Muscle of leg (tissue), 11 donors: ENCODE results near the gene HOMER1. TPM values are rescaled to one million over a fixed set of nuclear protein-coding genes. Genes with fewer than 3 reads are reported as not detected.
"Not testable (repeated sequence)": the region's sequence is repeated elsewhere in the genome, so short reads cannot be mapped to it uniquely, and the experiment has no call there.

Source experiments
- DNase-seq: peaks from one replicate; pipeline ENCODE4 v3.0.0; 2013
- H3K27ac ChIP-seq: one replicate; pipeline ENCODE4 v1.5.1; 2013; ENCODE audit warnings: mild to moderate bottlenecking, low read length, control low read depth
- H3K27me3 ChIP-seq: one replicate; pipeline ENCODE4 v1.6.1; 2013; ENCODE audit warnings: low read length; ENCODE audit not compliant: control insufficient read depth, insufficient read depth
- H3K36me3 ChIP-seq: one replicate; pipeline ENCODE4 v1.6.1; 2013; ENCODE audit warnings: low read length; ENCODE audit not compliant: control insufficient read depth, insufficient read depth
- H3K4me1 ChIP-seq: one replicate; pipeline ENCODE4 v1.6.1; 2013; ENCODE audit warnings: low read length; ENCODE audit not compliant: control insufficient read depth, insufficient read depth
- H3K4me3 ChIP-seq: one replicate; pipeline ENCODE4 v1.5.1; 2013; ENCODE audit warnings: low read length, control low read depth
- H3K9me3 ChIP-seq: replicated peaks from 2 replicates; pipeline ENCODE4 v1.6.1; 2013; ENCODE audit warnings: low read depth, low read length; ENCODE audit not compliant: control insufficient read depth
- WGBS: methylation state at CpG from one replicate; pipeline ENCODE4 v1.1.5; 2013; ENCODE audit warnings: missing lambda C conversion rate; ENCODE audit not compliant: insufficient coverage; 5-methylcytosine and 5-hydroxymethylcytosine counted together
- polyA plus RNA-seq, 8 donors: library from polyadenylated mRNA; unstranded; fragments of 120-200 nt; gene quantifications; one replicate each; pipeline versions ENCODE4 v1.2.1 to v1.2.3, GENCODE V29; 2013; ENCODE audit warnings: inconsistent platforms in 1 of 8, low replicate concordance in 1 of 8; ENCODE audit not compliant: insufficient read length in 8 of 8, insufficient read depth in 1 of 8
- total RNA-seq: library from RNA; stranded (reverse); fragments of 120-200 nt; gene quantifications from one replicate; pipeline ENCODE4 v1.2.4, GENCODE V29; 2013

The HOMER1 gene
- total and polyA plus RNA-seq, 9 donors = 11.3 to 36.6 (median 30.0) TPM

GRCh38 chr5:79399046-79399445 is 114.9 kb downstream of the HOMER1 start:
- H3K4me3 ChIP-seq = no peak overlapping the region
- peaks cover 2% of the 10 kb centered on the region for H3K36me3 ChIP-seq
- H3K27ac ChIP-seq = no peak overlapping the region
- no peak for DNase-seq
- no peaks in the 10 kb centered on the region for H3K4me1 ChIP-seq
- 89% methylated on average over 1 of the region's 1 CpG for WGBS
- no peaks in the 10 kb centered on the region for H3K27me3 ChIP-seq
- H3K9me3 ChIP-seq = no peaks in the 10 kb centered on the region

GRCh38 chr5:79397080-79397479 is 116.9 kb downstream of the HOMER1 start:
- WGBS = no CpG with 5 or more reads among the region's 1 CpG
- H3K36me3 ChIP-seq = peaks cover 2% of the 10 kb centered on the region

GRCh38 chr5:79396265-79396664 is 117.7 kb downstream of the HOMER1 start:
- H3K36me3 ChIP-seq = peaks cover 2% of the 10 kb centered on the region

More at GRCh38 chr5:79397080-79397479, 116.9 kb downstream of the HOMER1 start:
- Histone ChIP-seq H3K4me1 (no peaks in the 10 kb centered on the region), H3K9me3 (no peaks in the 10 kb centered on the region), H3K27me3 (no peaks in the 10 kb centered on the region), H3K27ac (no peak overlapping the region), H3K4me3 (no peak overlapping the region)
- DNase-seq = no peak

GRCh38 chr5:79395296-79395695 is 118.6 kb downstream of the HOMER1 start:
- H3K9me3 ChIP-seq = no peaks in the 10 kb centered on the region
- H3K4me1 ChIP-seq = no peaks in the 10 kb centered on the region
- no peak overlapping the region for H3K27ac ChIP-seq
- no peak overlapping the region for H3K4me3 ChIP-seq
- WGBS = no CpG with 5 or more reads among the region's 3 CpGs
- H3K36me3 ChIP-seq = peaks cover 2% of the 10 kb centered on the region
- no peaks in the 10 kb centered on the region for H3K27me3 ChIP-seq
- DNase-seq = no peak

More at GRCh38 chr5:79396265-79396664, 117.7 kb downstream of the HOMER1 start:
- Histone ChIP-seq H3K27me3 (no peaks in the 10 kb centered on the region), H3K4me3 (no peak overlapping the region), H3K4me1 (no peaks in the 10 kb centered on the region), H3K27ac (no peak overlapping the region), H3K9me3 (no peaks in the 10 kb centered on the region)
- no peak for DNase-seq

- WGBS = no CpG with 5 or more reads among the region's 2 CpGs
These were observed 121.2 kb downstream of the HOMER1 start for GRCh38 chr5:79392776-79393175.

DNA sequence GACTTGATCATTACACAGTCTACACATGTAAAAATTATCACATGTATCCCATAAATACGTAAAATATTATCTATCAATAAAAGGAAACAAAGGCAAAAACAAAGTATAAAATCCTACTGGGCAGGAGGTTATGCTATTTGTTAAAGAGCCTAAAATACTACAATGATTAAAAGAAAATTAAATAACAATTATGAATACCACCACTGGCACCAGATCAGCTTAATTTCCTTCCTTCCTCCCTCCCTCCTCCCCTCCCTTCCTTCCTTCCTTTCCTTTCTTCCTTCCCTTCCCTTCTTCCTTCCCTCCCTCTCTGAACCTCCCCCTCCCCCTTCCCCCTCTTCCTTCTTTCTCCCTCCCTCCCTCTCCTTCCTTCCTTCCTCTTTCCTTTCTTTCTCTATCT is 127.3 kb downstream of the HOMER1 start:
- H3K27ac ChIP-seq = no peak overlapping the region
- no peaks in the 10 kb centered on the region for H3K27me3 ChIP-seq
- no CpG with 5 or more reads among the region's 1 CpG for WGBS
- H3K9me3 ChIP-seq = peaks cover 8% of the 10 kb centered on the region
- no peaks in the 10 kb centered on the region for H3K36me3 ChIP-seq
- no peak overlapping the region for H3K4me3 ChIP-seq
- H3K4me1 ChIP-seq = no peaks in the 10 kb centered on the region
- no peak for DNase-seq

More at GRCh38 chr5:79392776-79393175, 121.2 kb downstream of the HOMER1 start:
- Histone ChIP-seq H3K27me3 (no peaks in the 10 kb centered on the region), H3K9me3 (no peaks in the 10 kb centered on the region), H3K36me3 (peaks cover 2% of the 10 kb centered on the region), H3K4me3 (no peak overlapping the region), H3K27ac (no peak overlapping the region), H3K4me1 (no peaks in the 10 kb centered on the region)
- no peak for DNase-seq

DNA sequence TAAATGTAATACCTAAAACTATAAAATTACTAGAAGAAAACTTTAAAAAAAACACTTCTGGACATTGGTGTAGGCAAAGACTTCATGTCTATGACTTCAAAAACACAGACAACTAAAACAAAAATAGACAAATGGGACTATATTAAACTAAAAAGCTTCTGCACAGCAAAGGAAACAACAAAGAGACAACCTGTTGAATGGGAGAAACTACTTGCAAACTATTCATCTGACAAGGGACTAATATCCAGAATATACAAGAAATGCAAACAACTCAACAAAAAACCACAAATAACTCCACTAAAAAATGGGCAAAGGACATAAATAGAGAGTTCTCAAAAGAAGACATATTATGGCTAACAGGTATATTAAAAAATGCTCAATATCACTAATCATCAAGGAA is 128.8 kb downstream of the HOMER1 start:
- not testable (repeated sequence) for DNase-seq, H3K9me3 ChIP-seq, H3K4me1 ChIP-seq, H3K4me3 ChIP-seq, H3K27ac ChIP-seq, H3K27me3 ChIP-seq, H3K36me3 ChIP-seq

GRCh38 chr5:79378510-79379186 is 135.3 kb downstream of the HOMER1 start:
- Histone ChIP-seq H3K27ac (no peak overlapping the region), H3K4me1 (no peaks in the 10 kb centered on the region), H3K4me3 (no peak overlapping the region), H3K9me3 (peaks cover 8% of the 10 kb centered on the region), H3K36me3 (peaks cover 2% of the 10 kb centered on the region), H3K27me3 (no peaks in the 10 kb centered on the region)
- DNase-seq = no peak

DNA sequence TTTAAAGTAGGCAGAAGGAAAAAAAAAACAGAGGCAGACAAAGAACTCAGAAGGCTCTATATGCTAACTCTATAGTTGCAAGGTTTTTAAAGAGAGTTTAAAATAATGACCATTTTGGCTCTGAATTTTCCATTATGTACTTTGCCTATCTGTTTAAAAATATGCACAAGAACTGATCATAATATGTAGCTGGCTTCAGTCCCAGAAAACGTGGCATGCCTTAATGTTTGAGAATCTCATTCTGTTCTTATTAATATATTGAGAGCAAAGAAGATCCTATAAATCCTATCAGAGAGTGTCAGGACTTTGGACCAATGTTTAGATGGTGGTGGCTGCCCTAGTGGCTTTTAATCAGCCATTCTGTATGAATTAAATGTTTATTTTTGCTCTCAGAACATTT is 156.5 kb downstream of the HOMER1 start:
- H3K27me3 ChIP-seq = no peaks in the 10 kb centered on the region
- H3K4me3 ChIP-seq = no peak overlapping the region
- no peaks in the 10 kb centered on the region for H3K4me1 ChIP-seq
- no CpG with 5 or more reads among the region's 1 CpG for WGBS
- no peaks in the 10 kb centered on the region for H3K36me3 ChIP-seq
- no peak overlapping the region for H3K27ac ChIP-seq
- DNase-seq = peak; percentile 42
- no peaks in the 10 kb centered on the region for H3K9me3 ChIP-seq

GRCh38 chr5:79349881-79350280 is 164.1 kb downstream of the HOMER1 start:
- no peaks in the 10 kb centered on the region for H3K9me3 ChIP-seq
- H3K27ac ChIP-seq = no peak overlapping the region
- no peaks in the 10 kb centered on the region for H3K4me1 ChIP-seq
- H3K36me3 ChIP-seq = no peaks in the 10 kb centered on the region
- no peaks in the 10 kb centered on the region for H3K27me3 ChIP-seq
- no peak overlapping the region for H3K4me3 ChIP-seq
- no peak for DNase-seq
- WGBS = no CpG with 5 or more reads among the region's 2 CpGs

- H3K4me3 ChIP-seq = no peak overlapping the region
- H3K9me3 ChIP-seq = no peaks in the 10 kb centered on the region
- H3K36me3 ChIP-seq = no peaks in the 10 kb centered on the region
- 82% methylated on average over 4 of the region's 10 CpGs for WGBS
- H3K4me1 ChIP-seq = no peaks in the 10 kb centered on the region
- no peaks in the 10 kb centered on the region for H3K27me3 ChIP-seq
- H3K27ac ChIP-seq = no peak overlapping the region
- no peak for DNase-seq
These were observed 164.9 kb downstream of the HOMER1 start for GRCh38 chr5:79349047-79349446.
